Kidney epithelial cell (primary cell): ENCODE measurements around the gene ACAN. TPM values are rescaled to one million over a fixed set of nuclear protein-coding genes. Genes with fewer than 3 reads are reported as not detected.

ENCODE experiments used
- DNase-seq: peaks from one replicate; pipeline ENCODE4 v3.0.0-alpha.2; 2010; ENCODE audit warnings: low read depth
- H3K27me3 ChIP-seq: 2 replicates; pipeline ENCODE4 v1.6.0; 2011; ENCODE audit warnings: low read length; ENCODE audit not compliant: control insufficient read depth, insufficient read depth
- H3K36me3 ChIP-seq: 2 replicates; pipeline ENCODE4 v1.5.1; 2011; ENCODE audit warnings: low read length; ENCODE audit not compliant: control insufficient read depth, insufficient read depth
- H3K4me3 ChIP-seq: 2 replicates; pipeline ENCODE4 v1.5.1; 2011; ENCODE audit warnings: low read depth, mild to moderate bottlenecking, control low read depth, low read length
- CTCF ChIP-seq: IDR thresholded peaks from 2 replicates; pipeline ENCODE4 v1.5.1; 2011; ENCODE audit warnings: mild to moderate bottlenecking, moderate library complexity, low read length, control low read depth, inconsistent platforms; ENCODE audit not compliant: insufficient read depth, poor library complexity, severe bottlenecking
- total RNA-seq: library from RNA; depleted of rRNA; stranded (reverse); fragments of >200 nt; gene quantifications from 2 replicates; pipeline ENCODE4 v1.2.3, GENCODE V29; 2015

The ACAN gene
- total RNA-seq, 1 donor from 2014 or later = 0.08 TPM

GRCh38 chr15:88769161-88769971 lies 33.9 kb upstream of the ACAN start:
- Histone ChIP-seq H3K36me3 (no peaks in the 10 kb centered on the region), H3K4me3 (no peak overlapping the region), H3K27me3 (peaks cover 11% of the 10 kb centered on the region)
- no peak for TF ChIP-seq CTCF
- DNase-seq = no peak

GRCh38 chr15:88775776-88776175 lies 27.5 kb upstream of the ACAN start:
- TF ChIP-seq CTCF = no peak
- Histone ChIP-seq H3K27me3 (no peaks in the 10 kb centered on the region), H3K4me3 (no peak overlapping the region), H3K36me3 (no peaks in the 10 kb centered on the region)
- DNase-seq = no peak

GRCh38 chr15:88776646-88777045 lies 26.6 kb upstream of the ACAN start:
- Histone ChIP-seq H3K27me3 (no peaks in the 10 kb centered on the region), H3K4me3 (no peak overlapping the region), H3K36me3 (no peaks in the 10 kb centered on the region)
- TF ChIP-seq CTCF = no peak
- no peak for DNase-seq

GRCh38 chr15:88779944-88780343 lies 23.3 kb upstream of the ACAN start:
- Histone ChIP-seq H3K27me3 (no peaks in the 10 kb centered on the region), H3K4me3 (no peak overlapping the region), H3K36me3 (no peaks in the 10 kb centered on the region)
- TF ChIP-seq CTCF = no peak
- DNase-seq = no peak

GRCh38 chr15:88782465-88782864 lies 20.8 kb upstream of the ACAN start:
- no peak overlapping the region for H3K4me3 ChIP-seq
- no peaks in the 10 kb centered on the region for H3K27me3 ChIP-seq
- TF ChIP-seq CTCF = no peak
- no peaks in the 10 kb centered on the region for H3K36me3 ChIP-seq
- no peak for DNase-seq

GRCh38 chr15:88785217-88785616 lies 18.0 kb upstream of the ACAN start:
- no peak for TF ChIP-seq CTCF
- H3K4me3 ChIP-seq = no peak overlapping the region
- H3K36me3 ChIP-seq = no peaks in the 10 kb centered on the region
- no peaks in the 10 kb centered on the region for H3K27me3 ChIP-seq
- no peak for DNase-seq
